ENCODE results near the gene CAMTA1.
"Not testable (repeated sequence)": the region's sequence is repeated elsewhere in the genome, so short reads cannot be mapped to it uniquely, and the experiment has no call there.

The CAMTA1 gene

GRCh38 chr1:7362947-7363346 is 577.7 kb downstream of the CAMTA1 start:
- no peak for DNase-seq

GRCh38 chr1:7363450-7363849 is 578.2 kb downstream of the CAMTA1 start:
- no peak for DNase-seq

- DNase-seq, result no peak
These were observed 580.5 kb downstream of the CAMTA1 start for GRCh38 chr1:7365706-7366105.

GRCh38 chr1:7366286-7366954 is 581.2 kb downstream of the CAMTA1 start:
- DNase-seq, result peak; percentile 20

GRCh38 chr1:7366955-7367665 is 581.9 kb downstream of the CAMTA1 start:
- DNase-seq, result peak; percentile 76

GRCh38 chr1:7369866-7370265 is 584.6 kb downstream of the CAMTA1 start:
- DNase-seq, result no peak

- no peak for DNase-seq
These were observed 586.7 kb downstream of the CAMTA1 start for GRCh38 chr1:7371926-7372325.

- DNase-seq, result no peak
These were observed 587.3 kb downstream of the CAMTA1 start for GRCh38 chr1:7372477-7373120.

GRCh38 chr1:7373251-7373650 is 588.0 kb downstream of the CAMTA1 start:
- DNase-seq, result no peak

GRCh38 chr1:7373876-7374562 is 588.8 kb downstream of the CAMTA1 start:
- DNase-seq, result no peak

- DNase-seq, result no peak
These were observed 589.4 kb downstream of the CAMTA1 start for GRCh38 chr1:7374563-7375160.

GRCh38 chr1:7375329-7375728 is 590.1 kb downstream of the CAMTA1 start:
- no peak for DNase-seq

- DNase-seq, result no peak
These were observed 590.8 kb downstream of the CAMTA1 start for GRCh38 chr1:7375781-7376660.

- no peak for DNase-seq
These were observed 591.4 kb downstream of the CAMTA1 start for GRCh38 chr1:7376676-7377075.

- no peak for DNase-seq
These were observed 593.3 kb downstream of the CAMTA1 start for GRCh38 chr1:7378346-7379130.

GRCh38 chr1:7379441-7379971 is 594.3 kb downstream of the CAMTA1 start:
- DNase-seq, result peak; percentile 44

- not testable (repeated sequence) for DNase-seq
These were observed 594.8 kb downstream of the CAMTA1 start for GRCh38 chr1:7380068-7380467.

GRCh38 chr1:7380712-7381111 is 595.5 kb downstream of the CAMTA1 start:
- no peak for DNase-seq

- DNase-seq, result not testable (repeated sequence)
These were observed 596.5 kb downstream of the CAMTA1 start for GRCh38 chr1:7381729-7382128.

GRCh38 chr1:7382971-7383370 is 597.7 kb downstream of the CAMTA1 start:
- DNase-seq, result no peak
